ENCODE data around the gene CAPS2.

DNA sequence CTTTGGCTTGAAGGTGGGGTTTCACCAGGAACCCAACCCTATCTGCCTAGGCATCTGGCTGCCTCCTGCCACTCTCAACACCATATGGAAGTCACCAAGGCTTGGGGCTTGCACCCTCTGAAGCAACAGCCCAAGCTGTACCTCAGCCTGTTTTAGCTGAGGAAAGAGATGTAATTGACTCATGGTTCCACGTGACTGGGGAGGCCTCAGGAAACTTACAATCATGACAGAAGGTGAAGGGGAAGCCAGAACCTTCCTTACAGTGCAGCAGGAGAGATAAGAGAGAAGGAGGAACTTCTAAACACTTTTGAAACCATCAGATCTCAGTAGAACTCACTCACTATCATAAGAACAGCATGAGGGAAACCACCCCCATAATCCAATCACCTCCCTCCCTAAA, 31.3 kb upstream of the CAPS2 start:
- TF ChIP-seq POLR2A (IDR thresholded peaks at IDR 0.05), result no peak
- TF ChIP-seq CTCF (IDR thresholded peaks at IDR 0.05), result no peak

All from sigmoid colon (tissue), 3 donors.